Measurements from ENCODE around the gene WASF3.

Gene WASF3

DNA sequence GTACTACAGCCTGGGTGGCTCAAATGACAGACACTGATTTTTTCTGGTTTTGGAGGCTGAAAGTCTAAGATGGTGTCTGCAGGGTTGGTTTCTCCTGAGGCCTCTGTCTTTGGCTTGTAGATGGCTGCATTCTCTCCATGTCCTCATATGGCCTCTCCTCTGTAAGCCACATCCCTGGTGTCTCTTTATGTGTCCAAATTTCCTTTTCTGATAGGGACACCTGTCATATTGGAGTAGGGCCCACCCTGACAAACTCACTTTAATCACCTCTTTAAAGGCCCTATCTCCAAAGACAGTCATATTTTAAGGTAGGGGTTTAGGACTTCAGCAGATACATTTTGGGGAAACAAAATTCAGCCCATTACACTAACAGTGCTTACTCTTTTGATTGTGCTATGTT is 32.0 kb upstream of the WASF3 start:
- no peaks in the 10 kb centered on the region for H3K27me3 ChIP-seq (ENCODE audit: insufficient read depth, low read length)
- H3K4me3 ChIP-seq (ENCODE audit: low read depth, low read length, poor library complexity, severe bottlenecking), result no peak overlapping the region
- no peaks in the 10 kb centered on the region for H3K79me2 ChIP-seq (ENCODE audit: insufficient read depth, low read length)
- H3K27ac ChIP-seq (ENCODE audit: low read depth, low read length, poor library complexity, severe bottlenecking), result no peak overlapping the region
- no peak for TF ChIP-seq EZH2 (IDR thresholded peaks at IDR 0.05; ENCODE audit: borderline replicate concordance, low read length)
- TF ChIP-seq, protein P1, sequence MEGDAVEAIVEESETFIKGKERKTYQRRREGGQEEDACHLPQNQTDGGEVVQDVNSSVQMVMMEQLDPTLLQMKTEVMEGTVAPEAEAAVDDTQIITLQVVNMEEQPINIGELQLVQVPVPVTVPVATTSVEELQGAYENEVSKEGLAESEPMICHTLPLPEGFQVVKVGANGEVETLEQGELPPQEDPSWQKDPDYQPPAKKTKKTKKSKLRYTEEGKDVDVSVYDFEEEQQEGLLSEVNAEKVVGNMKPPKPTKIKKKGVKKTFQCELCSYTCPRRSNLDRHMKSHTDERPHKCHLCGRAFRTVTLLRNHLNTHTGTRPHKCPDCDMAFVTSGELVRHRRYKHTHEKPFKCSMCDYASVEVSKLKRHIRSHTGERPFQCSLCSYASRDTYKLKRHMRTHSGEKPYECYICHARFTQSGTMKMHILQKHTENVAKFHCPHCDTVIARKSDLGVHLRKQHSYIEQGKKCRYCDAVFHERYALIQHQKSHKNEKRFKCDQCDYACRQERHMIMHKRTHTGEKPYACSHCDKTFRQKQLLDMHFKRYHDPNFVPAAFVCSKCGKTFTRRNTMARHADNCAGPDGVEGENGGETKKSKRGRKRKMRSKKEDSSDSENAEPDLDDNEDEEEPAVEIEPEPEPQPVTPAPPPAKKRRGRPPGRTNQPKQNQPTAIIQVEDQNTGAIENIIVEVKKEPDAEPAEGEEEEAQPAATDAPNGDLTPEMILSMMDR (IDR thresholded peaks at IDR 0.05; ENCODE audit: low read length), result no peak
- no peak overlapping the region for H3K4me2 ChIP-seq (ENCODE audit: low read length)
- H3K4me1 ChIP-seq (ENCODE audit: insufficient read depth, low read length, severe bottlenecking), result no peaks in the 10 kb centered on the region
- H3K9ac ChIP-seq (ENCODE audit: low read length), result no peak overlapping the region
- no peak overlapping the region for H2AFZ ChIP-seq (ENCODE audit: low read length)
- H3K9me3 ChIP-seq (ENCODE audit: low read length), result no peaks in the 10 kb centered on the region
- H4K20me1 ChIP-seq (ENCODE audit: insufficient read depth, low read length), result no peaks in the 10 kb centered on the region
- H3K9me2 ChIP-seq (ENCODE audit: low read depth, low read length), result no peaks in the 10 kb centered on the region
- H3F3A ChIP-seq (ENCODE audit: insufficient read depth, low read length), result no peaks in the 10 kb centered on the region
- no peaks in the 10 kb centered on the region for H3K36me3 ChIP-seq (ENCODE audit: insufficient read depth, low read length)

GRCh38 chr13:26526702-26527216 is 30.7 kb upstream of the WASF3 start:
- Histone ChIP-seq H3K9me2 (ENCODE audit: low read depth, low read length) (no peaks in the 10 kb centered on the region), H3F3A (ENCODE audit: insufficient read depth, low read length) (no peaks in the 10 kb centered on the region), H3K4me1 (ENCODE audit: insufficient read depth, low read length, severe bottlenecking) (no peaks in the 10 kb centered on the region), H4K20me1 (ENCODE audit: insufficient read depth, low read length) (no peaks in the 10 kb centered on the region), H3K36me3 (ENCODE audit: insufficient read depth, low read length) (no peaks in the 10 kb centered on the region), H3K4me2 (ENCODE audit: low read length) (no peak overlapping the region), H3K27ac (ENCODE audit: low read depth, low read length, poor library complexity, severe bottlenecking) (no peak overlapping the region), H2AFZ (ENCODE audit: low read length) (no peak overlapping the region), H3K4me3 (ENCODE audit: low read depth, low read length, poor library complexity, severe bottlenecking) (no peak overlapping the region), H3K79me2 (ENCODE audit: insufficient read depth, low read length) (no peaks in the 10 kb centered on the region), H3K27me3 (ENCODE audit: insufficient read depth, low read length) (no peaks in the 10 kb centered on the region), H3K9ac (ENCODE audit: low read length) (no peak overlapping the region), H3K9me3 (ENCODE audit: low read length) (no peaks in the 10 kb centered on the region)
- TF ChIP-seq, protein P1 (IDR thresholded peaks at IDR 0.05; ENCODE audit: low read length), result no peak
- TF ChIP-seq EZH2 (IDR thresholded peaks at IDR 0.05; ENCODE audit: borderline replicate concordance, low read length), result no peak

DNA sequence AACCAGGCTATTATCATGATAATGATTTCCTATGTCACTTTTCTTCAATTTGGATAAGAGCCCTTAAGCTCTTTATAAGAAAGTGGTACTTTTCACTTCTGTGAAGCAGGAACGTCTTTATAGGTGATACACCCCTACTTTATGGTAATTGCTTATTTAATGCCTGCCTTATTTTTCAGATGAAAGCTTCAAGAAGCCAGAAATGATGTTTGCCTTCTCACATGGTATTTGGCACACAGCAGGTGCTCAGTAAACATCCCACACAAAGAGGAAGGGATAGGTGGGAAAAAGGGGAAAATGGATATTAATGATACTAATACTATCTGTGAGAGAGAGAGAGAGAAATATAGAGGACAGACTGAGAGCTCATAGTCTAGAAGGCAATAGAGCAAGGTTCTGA is 29.0 kb upstream of the WASF3 start:
- H3K4me2 ChIP-seq (ENCODE audit: low read length), result no peak overlapping the region
- TF ChIP-seq, protein P1 (IDR thresholded peaks at IDR 0.05; ENCODE audit: low read length), result no peak
- TF ChIP-seq EZH2 (IDR thresholded peaks at IDR 0.05; ENCODE audit: borderline replicate concordance, low read length), result no peak
- H3K9me3 ChIP-seq (ENCODE audit: low read length), result no peaks in the 10 kb centered on the region
- no peak overlapping the region for H2AFZ ChIP-seq (ENCODE audit: low read length)
- no peak overlapping the region for H3K4me3 ChIP-seq (ENCODE audit: low read depth, low read length, poor library complexity, severe bottlenecking)
- no peaks in the 10 kb centered on the region for H4K20me1 ChIP-seq (ENCODE audit: insufficient read depth, low read length)
- no peaks in the 10 kb centered on the region for H3K36me3 ChIP-seq (ENCODE audit: insufficient read depth, low read length)
- H3K9me2 ChIP-seq (ENCODE audit: low read depth, low read length), result no peaks in the 10 kb centered on the region
- no peaks in the 10 kb centered on the region for H3K79me2 ChIP-seq (ENCODE audit: insufficient read depth, low read length)
- H3K4me1 ChIP-seq (ENCODE audit: insufficient read depth, low read length, severe bottlenecking), result no peaks in the 10 kb centered on the region
- no peak overlapping the region for H3K9ac ChIP-seq (ENCODE audit: low read length)
- no peaks in the 10 kb centered on the region for H3F3A ChIP-seq (ENCODE audit: insufficient read depth, low read length)
- H3K27me3 ChIP-seq (ENCODE audit: insufficient read depth, low read length), result no peaks in the 10 kb centered on the region
- H3K27ac ChIP-seq (ENCODE audit: low read depth, low read length, poor library complexity, severe bottlenecking), result no peak overlapping the region
